ENCODE data around the gene FKBP1B. TPM values are rescaled to one million over a fixed set of nuclear protein-coding genes. Genes with fewer than 3 reads are reported as not detected.
A peak's percentile ranks its signal among the peaks of the same experiment; 100 is the strongest.

Gene FKBP1B
- total RNA-seq = 12.4 and 20.6 TPM in 2 replicates

DNA sequence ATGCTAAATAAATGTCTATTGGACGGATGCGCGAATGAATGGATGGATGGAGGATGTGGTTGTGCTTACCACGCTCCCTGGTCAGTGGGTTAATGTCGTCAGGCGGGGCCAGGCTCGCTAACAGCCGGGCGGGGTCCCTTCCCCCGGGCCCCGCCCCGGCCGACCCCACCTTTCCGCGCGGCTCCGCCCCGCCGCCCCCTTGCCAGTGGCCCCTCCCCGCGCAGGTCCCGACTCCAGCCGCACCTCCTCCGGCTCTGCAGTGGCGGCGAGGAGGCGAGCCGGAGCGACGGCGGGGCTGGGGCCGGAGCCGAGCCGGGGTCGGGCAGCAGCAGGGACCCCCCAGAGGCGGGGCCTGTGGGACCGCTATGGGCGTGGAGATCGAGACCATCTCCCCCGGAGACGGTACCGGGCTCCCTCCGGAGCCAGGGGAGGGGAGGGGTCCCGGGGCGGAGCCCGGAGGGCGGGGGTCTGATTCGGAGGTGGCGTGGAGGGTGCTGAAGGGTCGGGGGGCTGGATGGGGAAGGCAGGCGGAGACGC, at the start of gene FKBP1B:
Gene FKBP1B (plus strand): TSS at position 257 of the 537 bp plus-strand sequence. CDS start 109 bp downstream, at position 366.
- DNase-seq (ENCODE audit: low read depth) = no peak
- TF ChIP-seq, protein P1, sequence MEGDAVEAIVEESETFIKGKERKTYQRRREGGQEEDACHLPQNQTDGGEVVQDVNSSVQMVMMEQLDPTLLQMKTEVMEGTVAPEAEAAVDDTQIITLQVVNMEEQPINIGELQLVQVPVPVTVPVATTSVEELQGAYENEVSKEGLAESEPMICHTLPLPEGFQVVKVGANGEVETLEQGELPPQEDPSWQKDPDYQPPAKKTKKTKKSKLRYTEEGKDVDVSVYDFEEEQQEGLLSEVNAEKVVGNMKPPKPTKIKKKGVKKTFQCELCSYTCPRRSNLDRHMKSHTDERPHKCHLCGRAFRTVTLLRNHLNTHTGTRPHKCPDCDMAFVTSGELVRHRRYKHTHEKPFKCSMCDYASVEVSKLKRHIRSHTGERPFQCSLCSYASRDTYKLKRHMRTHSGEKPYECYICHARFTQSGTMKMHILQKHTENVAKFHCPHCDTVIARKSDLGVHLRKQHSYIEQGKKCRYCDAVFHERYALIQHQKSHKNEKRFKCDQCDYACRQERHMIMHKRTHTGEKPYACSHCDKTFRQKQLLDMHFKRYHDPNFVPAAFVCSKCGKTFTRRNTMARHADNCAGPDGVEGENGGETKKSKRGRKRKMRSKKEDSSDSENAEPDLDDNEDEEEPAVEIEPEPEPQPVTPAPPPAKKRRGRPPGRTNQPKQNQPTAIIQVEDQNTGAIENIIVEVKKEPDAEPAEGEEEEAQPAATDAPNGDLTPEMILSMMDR (conservative IDR thresholded peaks at IDR 0.05; ENCODE audit: low read depth, low read length) = no peak
- peak within 1 kb of the TSS; percentile 78 for H3K4me3 ChIP-seq (ENCODE audit: low read depth, low read length)

DNA sequence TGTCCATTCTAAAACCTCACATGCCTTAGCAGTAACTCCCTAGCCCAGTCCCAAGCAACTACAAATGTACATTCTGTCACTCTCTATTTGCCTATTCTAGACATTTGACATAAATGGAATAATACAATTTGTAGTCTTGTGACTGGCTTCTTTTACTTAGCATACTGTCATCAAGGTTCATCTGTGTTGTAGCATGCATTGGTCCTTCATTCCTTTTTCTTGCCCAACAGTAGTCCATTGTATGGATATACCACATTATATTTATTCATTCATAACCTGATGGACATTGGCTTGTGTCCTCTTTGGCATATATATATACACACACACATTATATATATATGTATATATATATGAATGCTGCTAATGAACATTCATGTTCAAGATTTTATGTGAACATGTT, 41.8 kb upstream of the FKBP1B start:
- no peak for DNase-seq (ENCODE audit: low read depth)
- H3K4me3 ChIP-seq (ENCODE audit: low read depth, low read length) = no peak overlapping the region
- TF ChIP-seq, protein P1 (conservative IDR thresholded peaks at IDR 0.05; ENCODE audit: low read depth, low read length) = no peak

DNA sequence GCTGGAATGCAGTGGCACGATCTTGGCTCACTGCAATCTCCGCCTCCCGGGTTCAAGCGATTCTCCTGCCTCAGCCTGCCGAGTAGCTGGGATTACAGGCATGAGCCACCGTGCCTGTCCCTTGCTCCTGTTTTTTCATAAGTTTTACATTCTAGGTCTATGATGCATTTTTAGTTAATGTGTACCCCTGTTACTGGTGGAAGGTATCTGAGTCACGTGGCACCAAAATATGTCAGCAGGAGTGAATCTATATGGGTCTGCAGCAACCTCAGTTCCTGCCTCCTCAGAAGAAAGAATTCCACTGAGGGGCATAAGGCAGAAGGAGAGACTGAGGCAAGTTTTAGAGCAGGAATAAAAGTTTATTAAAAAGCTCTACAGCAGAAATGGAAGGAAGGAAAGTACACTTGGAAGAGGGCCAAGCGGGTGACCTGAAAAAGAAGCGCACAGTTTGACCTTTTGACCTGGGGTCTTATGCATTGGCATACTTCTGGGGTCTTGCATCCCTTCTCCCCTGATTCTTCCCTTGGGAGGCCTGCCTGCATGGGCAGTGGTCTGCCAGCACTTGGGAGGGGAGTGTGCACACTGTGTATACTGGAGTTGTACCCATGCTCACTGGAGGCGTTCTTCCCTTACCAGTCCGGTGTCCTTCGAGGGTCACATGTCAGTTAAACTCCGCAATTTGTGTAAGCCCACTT, 40.7 kb upstream of the FKBP1B start:
- no peak for DNase-seq (ENCODE audit: low read depth)
- no peak overlapping the region for H3K4me3 ChIP-seq (ENCODE audit: low read depth, low read length)
- TF ChIP-seq, protein P1 (conservative IDR thresholded peaks at IDR 0.05; ENCODE audit: low read depth, low read length) = no peak

DNA sequence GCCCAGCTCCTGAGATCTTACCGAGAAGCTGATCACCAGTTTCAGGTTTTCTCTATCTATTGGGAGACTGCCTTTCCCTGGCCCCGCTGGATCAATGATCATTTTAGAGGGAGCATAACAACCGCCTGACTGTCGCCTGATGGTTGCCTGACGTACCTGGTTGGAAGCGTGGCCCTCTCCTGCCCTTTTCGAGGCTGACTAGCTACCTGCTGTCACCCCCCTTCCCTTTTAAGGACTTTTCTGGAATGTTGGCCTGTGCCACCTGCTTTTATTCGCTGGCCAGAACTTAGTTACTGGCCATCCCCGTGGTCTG, 40.2 kb upstream of the FKBP1B start:
- no peak for DNase-seq (ENCODE audit: low read depth)
- TF ChIP-seq, protein P1 (conservative IDR thresholded peaks at IDR 0.05; ENCODE audit: low read depth, low read length) = no peak
- peak overlapping the region; percentile 46 for H3K4me3 ChIP-seq (ENCODE audit: low read depth, low read length)

DNA sequence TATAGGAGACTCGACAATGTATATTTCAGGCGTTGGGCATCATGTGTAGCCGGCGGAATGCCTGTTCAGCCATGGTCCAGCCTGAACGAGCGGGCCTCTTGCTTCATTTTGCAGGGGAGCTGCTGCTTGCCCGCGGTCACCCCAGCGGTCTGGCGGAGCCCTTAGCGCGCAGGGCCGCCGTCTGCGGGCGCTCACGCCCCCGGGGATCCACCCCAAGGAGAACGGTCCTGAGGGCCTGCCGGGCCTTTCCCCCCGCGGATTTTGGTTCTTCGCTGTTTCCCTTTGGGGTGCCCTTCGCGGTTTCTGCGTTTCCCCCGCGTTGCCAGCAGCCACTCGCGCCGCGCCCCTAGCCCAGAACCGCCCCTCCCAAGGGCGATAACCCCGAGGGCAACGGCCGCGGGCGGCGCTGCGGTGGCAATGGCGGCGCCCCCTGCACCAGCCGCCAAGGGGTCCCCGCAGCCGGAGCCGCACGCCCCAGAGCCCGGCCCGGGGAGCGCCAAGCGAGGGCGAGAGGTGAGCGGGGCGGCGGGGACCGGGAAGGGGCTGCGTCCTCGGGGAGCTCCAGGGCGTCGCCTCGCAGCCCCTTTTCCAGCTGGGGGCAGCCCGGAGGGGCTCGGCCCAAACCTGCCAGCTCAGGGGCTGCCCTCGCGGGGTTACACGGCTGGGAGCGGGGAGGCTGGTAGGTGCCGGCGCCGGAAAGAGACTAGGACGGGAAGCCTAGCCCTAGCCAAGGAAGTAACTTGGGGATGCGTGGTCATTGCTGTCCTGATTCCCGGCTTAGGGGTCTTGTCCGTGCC, 39.7 kb upstream of the FKBP1B start, which contains the start of gene MFSD2B:
Gene MFSD2B (plus strand): TSS at position 406 of the 797 bp plus-strand sequence. CDS start 12 bp downstream, at position 418.
- DNase-seq (ENCODE audit: low read depth) = no peak
- TF ChIP-seq, protein P1 (conservative IDR thresholded peaks at IDR 0.05; ENCODE audit: low read depth, low read length) = no peak
- H3K4me3 ChIP-seq (ENCODE audit: low read depth, low read length) = peak within 1 kb of the TSS; percentile 46

DNA sequence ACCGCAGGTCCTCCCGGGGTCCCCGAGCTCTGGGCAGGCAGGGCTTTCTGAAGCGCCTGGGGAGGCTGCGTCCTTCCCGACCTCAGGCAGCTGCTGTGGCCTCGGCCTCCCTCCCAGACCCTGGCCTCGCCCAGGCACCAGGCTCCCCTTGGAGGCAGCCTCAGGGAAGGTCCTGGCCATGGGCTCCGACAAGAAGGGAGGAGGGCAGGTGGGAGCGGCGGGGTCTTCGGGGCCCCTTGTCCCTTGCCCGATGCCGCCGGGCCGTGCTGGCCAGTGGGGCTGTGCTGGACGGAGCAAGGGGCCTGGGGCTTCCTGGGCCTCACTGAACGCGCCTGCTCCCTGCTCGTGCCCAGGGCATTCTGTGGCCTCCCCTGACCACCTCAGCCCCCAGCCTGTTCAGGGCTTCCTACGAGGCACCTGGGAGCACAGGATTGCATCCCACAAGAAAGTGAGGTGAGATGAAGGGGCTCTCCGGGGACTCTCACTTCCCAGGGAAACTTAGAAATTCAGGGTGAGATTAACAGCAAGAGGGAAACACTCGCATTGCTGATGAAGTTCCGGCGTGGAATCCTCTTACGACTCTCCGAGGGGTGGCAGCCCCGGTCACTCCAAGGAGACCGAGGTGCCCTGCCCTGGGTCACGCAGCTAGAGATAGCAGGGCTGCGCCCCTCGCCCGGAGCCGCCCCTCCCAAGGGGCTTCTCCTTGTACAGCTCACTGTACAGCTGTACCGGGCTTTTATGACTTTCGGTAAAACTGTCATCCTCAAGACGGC, 38.9 kb upstream of the FKBP1B start:
- DNase-seq (ENCODE audit: low read depth) = no peak
- TF ChIP-seq, protein P1 (conservative IDR thresholded peaks at IDR 0.05; ENCODE audit: low read depth, low read length) = no peak
- peak overlapping the region; percentile 46 for H3K4me3 ChIP-seq (ENCODE audit: low read depth, low read length)
